CD14-positive monocyte (primary cell): Measurements from ENCODE around the gene PCBP3. TPM values are rescaled to one million over a fixed set of nuclear protein-coding genes. Genes with fewer than 3 reads are reported as not detected.

Experiments used
- DNase-seq, 3 donors: peaks; one replicate each; pipeline ENCODE4 v3.0.0-alpha.2; 2011 to 2022
- H2AFZ ChIP-seq: 2 replicates; pipeline ENCODE4 v1.6.0; 2012; ENCODE audit warnings: mild to moderate bottlenecking, low read depth, low read length, inconsistent platforms; ENCODE audit not compliant: insufficient read depth, poor library complexity, severe bottlenecking
- H3K27ac ChIP-seq, 2 donors: 1 replicate in 1 of 2; 2 replicates in 1 of 2; pipeline ENCODE4 v1.5.1; 2012 to 2013; ENCODE audit warnings: low read length in 2 of 2, control low read depth in 1 of 2, inconsistent platforms in 1 of 2, low read depth in 1 of 2, mild to moderate bottlenecking in 1 of 2
- H3K27me3 ChIP-seq, 2 donors: one replicate each; pipeline versions ENCODE4 v1.6.0 to v1.6.1; 2011 to 2013; ENCODE audit warnings: low read length in 2 of 2; ENCODE audit not compliant: control insufficient read depth in 2 of 2, insufficient read depth in 2 of 2
- H3K36me3 ChIP-seq, 2 donors: replicated peaks in 1 of 2; 1 replicate in 1 of 2; 2 replicates in 1 of 2; pipeline versions ENCODE4 v1.5.1 to v1.6.1; 2012 to 2013; ENCODE audit warnings: low read length in 2 of 2, control low read depth in 1 of 2, inconsistent platforms in 1 of 2, mild to moderate bottlenecking in 1 of 2; ENCODE audit not compliant: insufficient read depth in 2 of 2, control insufficient read depth in 1 of 2
- H3K4me1 ChIP-seq, 2 donors: 1 replicate in 1 of 2; 2 replicates in 1 of 2; pipeline versions ENCODE4 v1.5.1 to v1.6.1; 2012 to 2013; ENCODE audit warnings: low read length in 2 of 2, control low read depth in 1 of 2, inconsistent platforms in 1 of 2, mild to moderate bottlenecking in 1 of 2, moderate library complexity in 1 of 2; ENCODE audit not compliant: insufficient read depth in 2 of 2, control insufficient read depth in 1 of 2
- H3K4me2 ChIP-seq: replicated peaks from 2 replicates; pipeline ENCODE3; 2012; ENCODE audit warnings: low read length, moderate library complexity, mild to moderate bottlenecking; ENCODE audit not compliant: poor library complexity, severe bottlenecking; ENCODE audit errors: extremely low read depth
- H3K4me3 ChIP-seq, 3 experiments: fragments of 200-600 bp in 1 of 3; sonication (generic) in 1 of 3; replicated peaks in 1 of 3; 1 replicate in 2 of 3; 2 replicates in 1 of 3; pipeline ENCODE4 v1.5.1; 2011 to 2013; ENCODE audit warnings: low read length in 3 of 3, mild to moderate bottlenecking in 3 of 3, control low read depth in 2 of 3, low read depth in 2 of 3, inconsistent platforms in 1 of 3, moderate library complexity in 1 of 3
- H3K79me2 ChIP-seq: 2 replicates; pipeline ENCODE4 v1.6.0; 2012; ENCODE audit warnings: mild to moderate bottlenecking, control low read depth, inconsistent platforms, low read length, moderate library complexity; ENCODE audit not compliant: insufficient read depth
- H3K9ac ChIP-seq: 2 replicates; pipeline ENCODE4 v1.6.0; 2017; ENCODE audit warnings: low read length, mild to moderate bottlenecking; ENCODE audit not compliant: insufficient read depth, poor library complexity, severe bottlenecking
- H3K9me3 ChIP-seq, 2 donors: replicated peaks in 1 of 2; 1 replicate in 1 of 2; 2 replicates in 1 of 2; pipeline versions ENCODE4 v1.5.1 to v1.6.1; 2012 to 2013; ENCODE audit warnings: low read length in 2 of 2, control low read depth in 1 of 2; ENCODE audit not compliant: control insufficient read depth in 1 of 2, insufficient read depth in 1 of 2
- H4K20me1 ChIP-seq: 2 replicates; pipeline ENCODE4 v1.6.0; 2012; ENCODE audit warnings: mild to moderate bottlenecking, low read length, control low read depth, moderate library complexity; ENCODE audit not compliant: insufficient read depth
- H3K27ac Mint-ChIP-seq, 7 donors: one replicate each; pipeline ENCODE4 v1.8.0; 2020; ENCODE audit warnings: mild to moderate bottlenecking in 7 of 7, mixed read lengths in 7 of 7, moderate library complexity in 6 of 7, inconsistent platforms in 2 of 7
- H3K27me3 Mint-ChIP-seq, 3 donors: one replicate each; pipeline ENCODE4 v1.8.0; 2021 to 2022; ENCODE audit warnings: low read depth in 3 of 3, mild to moderate bottlenecking in 3 of 3, mixed read lengths in 3 of 3, moderate library complexity in 3 of 3, inconsistent platforms in 1 of 3
- H3K36me3 Mint-ChIP-seq, 2 donors: one replicate each; pipeline ENCODE4 v1.8.0; 2020; ENCODE audit warnings: mixed read lengths in 2 of 2, inconsistent platforms in 1 of 2, mild to moderate bottlenecking in 1 of 2
- H3K4me1 Mint-ChIP-seq: one replicate; pipeline ENCODE4 v1.8.0; 2020; ENCODE audit warnings: mild to moderate bottlenecking, mixed read lengths
- H3K4me3 Mint-ChIP-seq, 2 donors: one replicate each; pipeline ENCODE4 v1.8.0; 2020; ENCODE audit warnings: mild to moderate bottlenecking in 2 of 2, mixed read lengths in 2 of 2, moderate library complexity in 1 of 2
- H3K9me3 Mint-ChIP-seq, 7 donors: one replicate each; pipeline ENCODE4 v1.8.0; 2020 to 2022; ENCODE audit warnings: mixed read lengths in 7 of 7, mild to moderate bottlenecking in 6 of 7, moderate library complexity in 6 of 7, inconsistent platforms in 2 of 7
- CTCF ChIP-seq: fragments of 200-600 bp; IDR thresholded peaks from one replicate; pipeline ENCODE4 v1.8.0; 2022; ENCODE audit warnings: antibody characterized with exemption, mild to moderate bottlenecking
- WGBS: methylation state at CpG from one replicate; pipeline ENCODE4 v1.1.5; 2013; ENCODE audit warnings: missing lambda C conversion rate; ENCODE audit not compliant: insufficient coverage; 5-methylcytosine and 5-hydroxymethylcytosine counted together
- intact Hi-C, 2 donors: fragments of 100-400 bp; cut with micrococcal nuclease; formaldehyde crosslinking; loops; one replicate each; pipeline versions ENCODE4 v1.15.0 to v1.15.1; 2023
- polyA plus RNA-seq, 3 donors: library from polyadenylated mRNA; depleted of rRNA in 1 of 3; unstranded in 2 of 3; stranded (reverse) in 1 of 3; fragments of 300-500 nt in 2 of 3; fragments of >200 nt in 1 of 3; fragmentation: Illumina TruSeq in 2 of 3; gene quantifications; 1 replicate in 2 of 3; 2 replicates in 1 of 3; pipeline ENCODE4 v1.2.3, GENCODE V29; 2012 to 2021

PCBP3 gene
- polyA plus RNA-seq, 3 donors = 0.34 to 0.49 TPM; not detected in 1

DNA sequence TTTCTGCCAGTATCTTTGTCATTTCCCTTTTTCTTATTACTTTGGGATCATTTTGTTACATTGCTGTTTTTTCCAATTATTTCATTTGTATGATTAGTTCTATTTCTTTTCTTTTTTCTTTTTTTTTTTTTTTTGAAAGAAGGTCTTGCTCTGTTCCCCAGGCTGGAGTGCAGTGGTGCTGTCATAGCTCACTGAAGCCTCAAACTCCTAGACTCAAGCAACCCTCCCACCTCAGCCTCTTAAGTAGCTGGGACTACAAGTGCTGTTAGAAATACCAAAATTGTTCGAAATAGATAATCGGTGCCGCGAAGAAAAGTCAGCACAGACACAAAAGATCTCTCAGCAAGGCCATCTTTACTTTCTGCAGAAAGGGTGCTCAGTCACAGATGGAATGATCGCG is 311.4 kb downstream of the PCBP3 start:
- Mint-ChIP-seq H3K27me3 (peaks cover 4 to 32% (median 19%) of the 10 kb centered on the region in 3 donors), H3K9me3 (peaks cover 0 to 7% (median 3%) of the 10 kb centered on the region in 7 donors), H3K4me1 (no peaks in the 10 kb centered on the region), H3K4me3 (no peak overlapping the region), H3K27ac (no peak overlapping the region), H3K36me3 (no peaks in the 10 kb centered on the region)
- H3K4me3 ChIP-seq = no peak overlapping the region
- 100% methylated on average over 6 of the region's 6 CpGs for WGBS
- H3K4me1 ChIP-seq = no peaks in the 10 kb centered on the region
- no peak overlapping the region for H2AFZ ChIP-seq
- H3K36me3 ChIP-seq = no peaks in the 10 kb centered on the region
- no peak overlapping the region for H3K4me2 ChIP-seq
- H3K27ac ChIP-seq = no peak overlapping the region
- no peak for TF ChIP-seq CTCF
- no peak overlapping the region for H3K9ac ChIP-seq
- no peak for DNase-seq
- peaks cover 0 to 2% of the 10 kb centered on the region in 2 donors for H3K9me3 ChIP-seq
- no peaks in the 10 kb centered on the region for H3K79me2 ChIP-seq
- intact Hi-C loops = no loop called here
- H4K20me1 ChIP-seq = no peaks in the 10 kb centered on the region
- no peaks in the 10 kb centered on the region for H3K27me3 ChIP-seq

GRCh38 chr21:45957551-45957950 is 314.0 kb downstream of the PCBP3 start:
- no peaks in the 10 kb centered on the region for H3K4me1 Mint-ChIP-seq
- H3K27me3 ChIP-seq = no peaks in the 10 kb centered on the region
- no peak overlapping the region for H3K4me3 ChIP-seq
- no peak for TF ChIP-seq CTCF
- H3K4me2 ChIP-seq = no peak overlapping the region
- DNase-seq = no peak
- peaks cover 0 to 15% of the 10 kb centered on the region in 2 donors for H3K9me3 ChIP-seq
- no peaks in the 10 kb centered on the region for H3K36me3 Mint-ChIP-seq
- no peak overlapping the region for H3K27ac ChIP-seq
- 100% methylated on average over 1 of the region's 4 CpGs for WGBS
- H3K4me3 Mint-ChIP-seq = no peak overlapping the region
- no peaks in the 10 kb centered on the region for H3K4me1 ChIP-seq
- H4K20me1 ChIP-seq = no peaks in the 10 kb centered on the region
- no peaks in the 10 kb centered on the region for H3K36me3 ChIP-seq
- intact Hi-C loops = no loop called here
- peak overlapping the region in 1 of 7 donors; percentile 8 for H3K27ac Mint-ChIP-seq
- no peaks in the 10 kb centered on the region for H3K79me2 ChIP-seq
- peaks cover 10 to 23% (median 17%) of the 10 kb centered on the region in 7 donors for H3K9me3 Mint-ChIP-seq
- no peak overlapping the region for H3K9ac ChIP-seq
- H3K27me3 Mint-ChIP-seq = peaks cover 5 to 29% (median 19%) of the 10 kb centered on the region in 3 donors
- H2AFZ ChIP-seq = no peak overlapping the region
